HCT116 (cell line): ENCODE results near the gene KCNMB1. TPM values are rescaled to one million over a fixed set of nuclear protein-coding genes. Genes with fewer than 3 reads are reported as not detected.

Experiments
- ATAC-seq: fragments of 200-7000 bp; cut with Tn5 transposase; 2 replicates; pipeline ENCODE4 v1.9.1; 2020; ENCODE audit warnings: mild to moderate bottlenecking, moderate library complexity
- BruUV-seq: library from RNA; stranded (reverse); fragments of 400-500 nt; replicated peaks from 2 replicates; lab custom pipeline; 2021; lab: Mats Ljungman, UMichigan
- CTCF ChIA-PET: fragments of 300-600 bp; sonication (Branson Sonifier 250); formaldehyde crosslinking; loops from one replicate; lab custom pipeline; 2021; ENCODE audit warnings: antibody characterized with exemption; lab: Charles Lee
- POLR2A ChIA-PET: fragments of 300-600, 350-600 bp; sonication (Branson Sonifier 250); formaldehyde crosslinking; loops from one replicate; lab custom pipeline; 2021; ENCODE audit warnings: antibody characterized with exemption; lab: Charles Lee
- RAD21 ChIA-PET, 2 experiments: fragments of 300-600 bp; sonication (Branson Sonifier 250); formaldehyde crosslinking; loops; one replicate each; lab custom pipeline; 2023; ENCODE audit warnings: low total read pairs in 2 of 2; ENCODE audit not compliant: uncharacterized antibody in 2 of 2, unreplicated experiment in 2 of 2, low non-redundant PET in 1 of 2; lab: Charles Lee
- DNase-seq: peaks from one replicate; pipeline ENCODE4 v3.0.0-alpha.2; 2010; ENCODE audit warnings: low read depth, low spot score
- H2AFZ ChIP-seq: fragments of 200-600 bp; shearing (Covaris generic), sonication (generic); 2 replicates; pipeline ENCODE4 v1.6.1; 2017; ENCODE audit warnings: low read depth, mixed run types, mixed read lengths, antibody characterized with exemption, low read length; ENCODE audit not compliant: poor library complexity, severe bottlenecking
- H3K27ac ChIP-seq: 2 replicates; pipeline ENCODE4 v1.5.1; 2012; ENCODE audit warnings: low read depth, low read length
- H3K27me3 ChIP-seq: fragments of 200-600 bp; sonication (generic); 2 replicates; pipeline ENCODE4 v1.6.1; 2016; ENCODE audit warnings: mixed run types, low read length, mixed read lengths; ENCODE audit not compliant: insufficient read depth
- H3K36me3 ChIP-seq, 2 experiments: fragments of 200-500 bp in 1 of 2; fragments of 200-600 bp in 1 of 2; sonication (Bioruptor generic) in 1 of 2; sonication (generic) in 1 of 2; 2 replicates each; pipeline versions ENCODE4 v1.5.1 to v1.6.1; 2014 to 2016; ENCODE audit warnings: low read length in 2 of 2, inconsistent platforms in 1 of 2, mixed read lengths in 1 of 2, mixed run types in 1 of 2; ENCODE audit not compliant: insufficient read depth in 2 of 2, control insufficient read depth in 1 of 2
- H3K4me1 ChIP-seq, 2 experiments: fragments of 200-600 bp in 1 of 2; sonication (generic) in 1 of 2; 2 replicates each; pipeline versions ENCODE4 v1.5.1 to v1.6.1; 2012 to 2017; ENCODE audit warnings: low read length in 2 of 2, inconsistent platforms in 1 of 2, mild to moderate bottlenecking in 1 of 2, mixed read lengths in 1 of 2, mixed run types in 1 of 2, moderate library complexity in 1 of 2; ENCODE audit not compliant: insufficient read depth in 2 of 2, control insufficient read depth in 1 of 2
- H3K4me2 ChIP-seq: fragments of 200-600 bp; sonication (generic); 2 replicates; pipeline ENCODE4 v1.6.1; 2017; ENCODE audit warnings: mixed run types, low read length, mixed read lengths
- H3K4me3 ChIP-seq, 2 experiments: fragments of 200-600 bp in 1 of 2; sonication (generic) in 1 of 2; replicated peaks in 1 of 2; 2 replicates each; pipeline ENCODE4 v1.5.1; 2011 to 2016; ENCODE audit warnings: low read length in 2 of 2, control low read depth in 1 of 2, low read depth in 1 of 2, mild to moderate bottlenecking in 1 of 2, mixed read lengths in 1 of 2, mixed run types in 1 of 2
- H3K79me2 ChIP-seq: fragments of 200-600 bp; sonication (generic); 2 replicates; pipeline ENCODE4 v1.6.1; 2017; ENCODE audit warnings: mild to moderate bottlenecking, mixed run types, low read length, moderate library complexity, mixed read lengths; ENCODE audit not compliant: insufficient read depth
- H3K9ac ChIP-seq: fragments of 200-600 bp; sonication (generic); 2 replicates; pipeline ENCODE4 v1.6.1; 2016; ENCODE audit warnings: low read length, mixed read lengths
- H3K9me2 ChIP-seq: fragments of 200-600 bp; sonication (generic), shearing (Covaris generic); 2 replicates; pipeline ENCODE4 v1.6.1; 2017; ENCODE audit warnings: mixed run types, mild to moderate bottlenecking, moderate library complexity; ENCODE audit not compliant: insufficient read depth
- H3K9me3 ChIP-seq, 2 experiments: fragments of 200-500 bp in 1 of 2; fragments of 200-600 bp in 1 of 2; sonication (Bioruptor generic) in 1 of 2; sonication (generic) in 1 of 2; 2 replicates each; pipeline ENCODE4 v1.6.1; 2014 to 2017; ENCODE audit warnings: low read length in 2 of 2, mixed read lengths in 2 of 2, inconsistent platforms in 1 of 2, low read depth in 1 of 2, mild to moderate bottlenecking in 1 of 2, mixed run types in 1 of 2, moderate library complexity in 1 of 2; ENCODE audit not compliant: control insufficient read depth in 1 of 2, insufficient read depth in 1 of 2
- H4K20me1 ChIP-seq: fragments of 200-600 bp; sonication (generic), shearing (Covaris generic); 2 replicates; pipeline ENCODE4 v1.6.1; 2017; ENCODE audit warnings: mixed run types, mild to moderate bottlenecking, moderate library complexity; ENCODE audit not compliant: insufficient read depth
- CEBPB ChIP-seq: IDR thresholded peaks from 2 replicates; pipeline ENCODE4 v1.6.1; 2012; ENCODE audit warnings: low read depth
- EGR1 ChIP-seq: IDR thresholded peaks from 2 replicates; pipeline ENCODE4 v1.6.1; 2012; ENCODE audit warnings: low read depth
- ELF1 ChIP-seq: IDR thresholded peaks from 2 replicates; pipeline ENCODE4 v1.6.1; 2012; ENCODE audit warnings: low read depth, borderline replicate concordance
- EZH2 ChIP-seq: fragments of 200-600 bp; sonication (generic); IDR thresholded peaks from 2 replicates; pipeline ENCODE4 v1.6.1; 2017; ENCODE audit warnings: antibody characterized with exemption, mixed run types
- EZH2phosphoT487 ChIP-seq: fragments of 200-600 bp; IDR thresholded peaks from 2 replicates; pipeline ENCODE4 v1.6.1; 2018; ENCODE audit warnings: antibody characterized with exemption, borderline replicate concordance
- JUND ChIP-seq: IDR thresholded peaks from 2 replicates; pipeline ENCODE4 v1.6.1; 2012
- POLR2A ChIP-seq: IDR thresholded peaks from 2 replicates; pipeline ENCODE4 v1.7.0; 2011; ENCODE audit warnings: borderline replicate concordance; ENCODE audit not compliant: insufficient read depth, insufficient read length; ENCODE audit errors: extremely low read depth
- POLR2AphosphoS5 ChIP-seq: IDR thresholded peaks from 2 replicates; pipeline ENCODE4 v1.6.1; 2011; ENCODE audit warnings: mild to moderate bottlenecking, low read depth, low read length, moderate library complexity
- RAD21 ChIP-seq: IDR thresholded peaks from 2 replicates; pipeline ENCODE4 v1.6.1; 2012; ENCODE audit warnings: low read depth, mild to moderate bottlenecking
- SIN3A ChIP-seq: IDR thresholded peaks from 2 replicates; pipeline ENCODE4 v1.6.1; 2012; ENCODE audit warnings: low read depth
- SP1 ChIP-seq: IDR thresholded peaks from 2 replicates; pipeline ENCODE4 v1.6.1; 2012; ENCODE audit warnings: low read depth
- SRF ChIP-seq: IDR thresholded peaks from 2 replicates; pipeline ENCODE4 v1.6.1; 2012; ENCODE audit warnings: low read depth
- YY1 ChIP-seq: IDR thresholded peaks from 2 replicates; pipeline ENCODE4 v1.6.1; 2011; ENCODE audit warnings: low read length, low read depth, moderate library complexity, mild to moderate bottlenecking; ENCODE audit not compliant: insufficient replicate concordance; ENCODE audit errors: extremely low read depth
- ZFX ChIP-seq: fragments of 450-650 bp; IDR thresholded peaks from 2 replicates; pipeline ENCODE4 v1.6.1; 2017
- ZNF274 ChIP-seq: fragments of 200-500 bp; sonication (Bioruptor generic); IDR thresholded peaks from 2 replicates; pipeline ENCODE4 v1.6.1; 2014; ENCODE audit warnings: mild to moderate bottlenecking, low read depth, low read length, inconsistent platforms
- intact Hi-C: fragments of 100-400 bp; cut with micrococcal nuclease; formaldehyde crosslinking; loops from 2 replicates; pipeline ENCODE4 v1.10.0; 2022
- total RNA-seq: library from RNA; stranded (reverse); gene quantifications from one replicate; pipeline ENCODE4 v1.2.1, GENCODE V29; 2021; ENCODE audit not compliant: unreplicated experiment
- TF ChIP-seq, protein P1 (sequence below): IDR thresholded peaks from 2 replicates; pipeline ENCODE4 v1.6.1; 2012
- TF ChIP-seq, protein P2 (sequence below): IDR thresholded peaks from 2 replicates; pipeline ENCODE4 v1.6.1; 2012; ENCODE audit warnings: low read depth

KCNMB1 gene
- total RNA-seq, 1 experiment from 2014 or later = not detected

DNA sequence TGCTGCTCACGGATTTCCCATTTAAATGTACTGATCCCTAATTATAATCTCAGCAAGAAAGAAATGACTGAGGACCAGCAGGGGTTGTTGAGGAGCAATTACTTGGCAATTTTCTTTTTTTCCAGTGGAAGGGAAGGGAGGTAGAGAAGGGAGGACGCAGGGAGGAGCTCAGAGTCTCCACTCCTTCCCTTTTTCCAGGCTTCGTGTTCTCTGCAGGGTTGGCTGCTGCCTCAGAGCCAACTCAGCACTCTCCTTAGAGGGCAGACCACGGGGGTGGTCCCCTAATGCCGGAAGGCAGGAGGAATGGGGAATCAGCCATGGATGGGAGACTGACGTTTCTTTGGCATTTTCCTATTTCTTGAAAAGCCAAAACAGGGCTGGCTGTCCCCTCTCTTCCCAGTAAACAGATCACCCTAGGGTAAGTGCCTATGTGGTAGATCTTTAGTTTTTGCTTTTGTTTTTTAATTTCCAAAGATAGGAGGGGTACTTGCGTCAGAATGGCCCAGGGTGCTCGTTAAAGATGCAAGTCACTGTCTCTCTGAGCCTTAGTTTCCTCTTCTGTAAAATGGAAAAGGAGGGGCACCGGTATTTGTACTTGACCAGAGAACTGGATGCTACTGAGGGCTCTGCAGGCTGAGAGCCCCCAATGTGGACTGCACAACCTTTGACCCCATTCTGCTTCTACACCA is 52.0 kb downstream of the KCNMB1 start:
- Histone ChIP-seq H3K27ac (no peak overlapping the region), H3K9me2 (no peaks in the 10 kb centered on the region), H3K36me3 (no peaks in the 10 kb centered on the region), H3K79me2 (no peaks in the 10 kb centered on the region), H3K4me3 (no peak overlapping the region), H3K9ac (no peak overlapping the region), H4K20me1 (no peaks in the 10 kb centered on the region)
- intact Hi-C loops = no loop called here
- POLR2A ChIA-PET = no interaction called here
- no TSS peak for BruUV-seq
- DNase-seq = no peak
- TF ChIP-seq, protein P1, sequence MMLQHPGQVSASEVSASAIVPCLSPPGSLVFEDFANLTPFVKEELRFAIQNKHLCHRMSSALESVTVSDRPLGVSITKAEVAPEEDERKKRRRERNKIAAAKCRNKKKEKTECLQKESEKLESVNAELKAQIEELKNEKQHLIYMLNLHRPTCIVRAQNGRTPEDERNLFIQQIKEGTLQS = no peak
- no peak for TF ChIP-seq SP1
- no peak for TF ChIP-seq CEBPB
- no peak for TF ChIP-seq ELF1
- TF ChIP-seq ZNF274 = no peak
- no peak for TF ChIP-seq SIN3A
- TF ChIP-seq EGR1 = no peak
- TF ChIP-seq, all 23 proteins: peak for 0
- Histone ChIP-seq H2AFZ (no peak overlapping the region), H3K9me3 (no peaks in the 10 kb centered on the region), H3K4me1 (no peaks in the 10 kb centered on the region), H3K27me3 (peaks cover 24% of the 10 kb centered on the region), H3K4me2 (no peak overlapping the region)
- CTCF ChIA-PET = no interaction called here
- ATAC-seq = no peak
- RAD21 ChIA-PET = no interaction called here

DNA sequence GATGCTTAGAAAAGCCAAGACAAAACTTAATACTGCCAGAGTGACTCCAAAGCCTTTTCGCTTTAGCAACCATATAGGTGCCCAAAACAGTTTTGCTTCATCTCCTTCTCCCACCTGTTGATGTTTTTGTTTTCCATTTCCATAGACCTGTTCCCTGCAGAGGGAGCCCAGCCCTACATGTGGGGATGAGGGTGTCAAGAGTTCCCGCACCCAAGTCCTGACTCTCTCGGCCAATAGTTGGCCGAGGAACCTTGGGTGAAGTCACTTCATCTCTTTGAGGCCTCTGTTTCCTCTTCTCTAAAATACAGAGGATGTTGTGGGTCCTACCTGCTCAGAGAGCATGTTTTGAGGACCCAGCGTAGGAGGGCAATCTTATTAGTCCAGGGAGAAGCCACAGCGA is 53.1 kb downstream of the KCNMB1 start:
- DNase-seq (no peak), ATAC-seq (no peak)
- Histone ChIP-seq H2AFZ (no peak overlapping the region), H3K9me2 (no peaks in the 10 kb centered on the region), H3K27me3 (peaks cover 19% of the 10 kb centered on the region), H4K20me1 (no peaks in the 10 kb centered on the region), H3K79me2 (no peaks in the 10 kb centered on the region), H3K27ac (no peak overlapping the region), H3K4me3 (no peak overlapping the region), H3K36me3 (no peaks in the 10 kb centered on the region), H3K4me2 (no peak overlapping the region), H3K9ac (no peak overlapping the region), H3K4me1 (peaks cover 3 to 7% of the 10 kb centered on the region in 2 experiments; a peak in 3 of 4 replicates), H3K9me3 (no peaks in the 10 kb centered on the region)
- BruUV-seq = no TSS peak
- intact Hi-C loops = no loop called here
- RAD21 ChIA-PET = no interaction called here
- POLR2A ChIA-PET = no interaction called here
- CTCF ChIA-PET = no interaction called here
- TF ChIP-seq EZH2phosphoT487 (no peak), RAD21 (no peak), ZFX (no peak), EZH2 (no peak), SRF (no peak), CEBPB (no peak), JUND (no peak), EGR1 (no peak), POLR2AphosphoS5 (no peak), YY1 (no peak), POLR2A (no peak)
- TF ChIP-seq, protein P2, sequence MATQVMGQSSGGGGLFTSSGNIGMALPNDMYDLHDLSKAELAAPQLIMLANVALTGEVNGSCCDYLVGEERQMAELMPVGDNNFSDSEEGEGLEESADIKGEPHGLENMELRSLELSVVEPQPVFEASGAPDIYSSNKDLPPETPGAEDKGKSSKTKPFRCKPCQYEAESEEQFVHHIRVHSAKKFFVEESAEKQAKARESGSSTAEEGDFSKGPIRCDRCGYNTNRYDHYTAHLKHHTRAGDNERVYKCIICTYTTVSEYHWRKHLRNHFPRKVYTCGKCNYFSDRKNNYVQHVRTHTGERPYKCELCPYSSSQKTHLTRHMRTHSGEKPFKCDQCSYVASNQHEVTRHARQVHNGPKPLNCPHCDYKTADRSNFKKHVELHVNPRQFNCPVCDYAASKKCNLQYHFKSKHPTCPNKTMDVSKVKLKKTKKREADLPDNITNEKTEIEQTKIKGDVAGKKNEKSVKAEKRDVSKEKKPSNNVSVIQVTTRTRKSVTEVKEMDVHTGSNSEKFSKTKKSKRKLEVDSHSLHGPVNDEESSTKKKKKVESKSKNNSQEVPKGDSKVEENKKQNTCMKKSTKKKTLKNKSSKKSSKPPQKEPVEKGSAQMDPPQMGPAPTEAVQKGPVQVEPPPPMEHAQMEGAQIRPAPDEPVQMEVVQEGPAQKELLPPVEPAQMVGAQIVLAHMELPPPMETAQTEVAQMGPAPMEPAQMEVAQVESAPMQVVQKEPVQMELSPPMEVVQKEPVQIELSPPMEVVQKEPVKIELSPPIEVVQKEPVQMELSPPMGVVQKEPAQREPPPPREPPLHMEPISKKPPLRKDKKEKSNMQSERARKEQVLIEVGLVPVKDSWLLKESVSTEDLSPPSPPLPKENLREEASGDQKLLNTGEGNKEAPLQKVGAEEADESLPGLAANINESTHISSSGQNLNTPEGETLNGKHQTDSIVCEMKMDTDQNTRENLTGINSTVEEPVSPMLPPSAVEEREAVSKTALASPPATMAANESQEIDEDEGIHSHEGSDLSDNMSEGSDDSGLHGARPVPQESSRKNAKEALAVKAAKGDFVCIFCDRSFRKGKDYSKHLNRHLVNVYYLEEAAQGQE = no peak
- TF ChIP-seq, protein P1 = no peak
